ENCODE data around the gene APOBR.

DNA sequence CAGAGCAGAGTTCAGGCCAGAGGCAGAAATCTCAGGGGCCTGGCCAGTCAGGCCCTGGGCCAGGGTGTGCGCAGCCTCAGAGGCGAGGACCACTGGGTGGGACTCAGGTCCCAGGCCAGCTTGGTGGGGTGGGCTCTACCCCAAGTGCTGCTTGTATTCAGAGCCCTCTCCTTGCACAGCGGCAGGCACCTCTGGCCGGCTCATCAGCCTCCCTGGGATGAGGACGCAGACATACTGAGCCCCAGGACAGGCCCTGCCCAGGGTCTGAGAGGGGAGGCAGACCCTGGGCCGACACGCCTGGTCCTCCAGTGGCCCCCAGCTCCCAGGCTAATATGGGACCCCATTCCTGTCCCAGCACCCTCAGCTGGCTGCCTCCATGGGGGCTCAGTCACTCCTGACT lies 19.8 kb downstream of the APOBR start:
- no peak for TF ChIP-seq POLR2A (IDR thresholded peaks at IDR 0.05)
- TF ChIP-seq, protein P1, sequence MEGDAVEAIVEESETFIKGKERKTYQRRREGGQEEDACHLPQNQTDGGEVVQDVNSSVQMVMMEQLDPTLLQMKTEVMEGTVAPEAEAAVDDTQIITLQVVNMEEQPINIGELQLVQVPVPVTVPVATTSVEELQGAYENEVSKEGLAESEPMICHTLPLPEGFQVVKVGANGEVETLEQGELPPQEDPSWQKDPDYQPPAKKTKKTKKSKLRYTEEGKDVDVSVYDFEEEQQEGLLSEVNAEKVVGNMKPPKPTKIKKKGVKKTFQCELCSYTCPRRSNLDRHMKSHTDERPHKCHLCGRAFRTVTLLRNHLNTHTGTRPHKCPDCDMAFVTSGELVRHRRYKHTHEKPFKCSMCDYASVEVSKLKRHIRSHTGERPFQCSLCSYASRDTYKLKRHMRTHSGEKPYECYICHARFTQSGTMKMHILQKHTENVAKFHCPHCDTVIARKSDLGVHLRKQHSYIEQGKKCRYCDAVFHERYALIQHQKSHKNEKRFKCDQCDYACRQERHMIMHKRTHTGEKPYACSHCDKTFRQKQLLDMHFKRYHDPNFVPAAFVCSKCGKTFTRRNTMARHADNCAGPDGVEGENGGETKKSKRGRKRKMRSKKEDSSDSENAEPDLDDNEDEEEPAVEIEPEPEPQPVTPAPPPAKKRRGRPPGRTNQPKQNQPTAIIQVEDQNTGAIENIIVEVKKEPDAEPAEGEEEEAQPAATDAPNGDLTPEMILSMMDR (IDR thresholded peaks at IDR 0.05) = no peak

All from adrenal gland (tissue), 5 donors.